Neuron (in vitro differentiated cells): ENCODE data around the gene CD74.

Experiments used
- H2AFZ ChIP-seq: one replicate; pipeline ENCODE4 v1.6.1; 2013; ENCODE audit warnings: low read depth, mild to moderate bottlenecking, inconsistent platforms, low read length, moderate library complexity
- H3K27me3 ChIP-seq: one replicate; pipeline ENCODE4 v1.6.1; 2013; ENCODE audit warnings: low read length; ENCODE audit not compliant: insufficient read depth
- H3K36me3 ChIP-seq: one replicate; pipeline ENCODE4 v1.6.1; 2013; ENCODE audit warnings: low read length; ENCODE audit not compliant: insufficient read depth
- H3K4me1 ChIP-seq: one replicate; pipeline ENCODE4 v1.6.1; 2013; ENCODE audit warnings: low read length; ENCODE audit not compliant: insufficient read depth
- H3K4me3 ChIP-seq: 2 replicates; pipeline ENCODE4 v1.5.1; 2013; ENCODE audit warnings: mild to moderate bottlenecking, low read length, moderate library complexity
- H3K9me3 ChIP-seq: one replicate; pipeline ENCODE4 v1.6.1; 2013; ENCODE audit warnings: low read length

The CD74 gene

GRCh38 chr5:150410524-150411244 lies 2.0 kb downstream of the CD74 start:
- Histone ChIP-seq H2AFZ (no peak overlapping the region), H3K36me3 (no peaks in the 10 kb centered on the region), H3K9me3 (no peaks in the 10 kb centered on the region), H3K4me1 (peaks cover 15% of the 10 kb centered on the region), H3K4me3 (no peak overlapping the region), H3K27me3 (no peaks in the 10 kb centered on the region)

- peak overlapping the region; percentile 26 for H3K4me3 ChIP-seq
- no peaks in the 10 kb centered on the region for H3K36me3 ChIP-seq
- no peaks in the 10 kb centered on the region for H3K27me3 ChIP-seq
- peak overlapping the region; percentile 47 for H2AFZ ChIP-seq
- no peaks in the 10 kb centered on the region for H3K9me3 ChIP-seq
- peaks cover 15% of the 10 kb centered on the region for H3K4me1 ChIP-seq
Measured at GRCh38 chr5:150409638-150410523, 2.8 kb downstream of the CD74 start.

GRCh38 chr5:150408231-150408943 lies 4.3 kb downstream of the CD74 start:
- no peaks in the 10 kb centered on the region for H3K9me3 ChIP-seq
- no peak overlapping the region for H3K4me3 ChIP-seq
- H3K36me3 ChIP-seq = no peaks in the 10 kb centered on the region
- H2AFZ ChIP-seq = no peak overlapping the region
- H3K4me1 ChIP-seq = peaks cover 15% of the 10 kb centered on the region
- no peaks in the 10 kb centered on the region for H3K27me3 ChIP-seq

- no peak overlapping the region for H3K4me3 ChIP-seq
- H2AFZ ChIP-seq = no peak overlapping the region
- H3K27me3 ChIP-seq = no peaks in the 10 kb centered on the region
- peaks cover 7% of the 10 kb centered on the region for H3K36me3 ChIP-seq
- H3K4me1 ChIP-seq = peaks cover 8% of the 10 kb centered on the region
- H3K9me3 ChIP-seq = no peaks in the 10 kb centered on the region
Measured at GRCh38 chr5:150407096-150407720, 5.5 kb downstream of the CD74 start.

- Histone ChIP-seq H3K9me3 (no peaks in the 10 kb centered on the region), H3K4me3 (no peak overlapping the region), H3K4me1 (peaks cover 8% of the 10 kb centered on the region), H3K36me3 (peaks cover 9% of the 10 kb centered on the region), H2AFZ (no peak overlapping the region), H3K27me3 (no peaks in the 10 kb centered on the region)
Measured at GRCh38 chr5:150406723-150407095, 6.0 kb downstream of the CD74 start.

- no peaks in the 10 kb centered on the region for H3K27me3 ChIP-seq
- no peak overlapping the region for H3K4me3 ChIP-seq
- peaks cover 8% of the 10 kb centered on the region for H3K4me1 ChIP-seq
- H3K9me3 ChIP-seq = no peaks in the 10 kb centered on the region
- H2AFZ ChIP-seq = no peak overlapping the region
- H3K36me3 ChIP-seq = peaks cover 9% of the 10 kb centered on the region
Measured at GRCh38 chr5:150406103-150406722, 6.5 kb downstream of the CD74 start.

GRCh38 chr5:150404941-150405816 lies 7.5 kb downstream of the CD74 start:
- Histone ChIP-seq H3K36me3 (peaks cover 19% of the 10 kb centered on the region), H3K27me3 (no peaks in the 10 kb centered on the region), H2AFZ (no peak overlapping the region), H3K9me3 (no peaks in the 10 kb centered on the region), H3K4me1 (peaks cover 3% of the 10 kb centered on the region), H3K4me3 (no peak overlapping the region)

- Histone ChIP-seq H3K4me1 (no peaks in the 10 kb centered on the region), H3K27me3 (no peaks in the 10 kb centered on the region), H3K9me3 (no peaks in the 10 kb centered on the region), H3K36me3 (peaks cover 26% of the 10 kb centered on the region), H2AFZ (no peak overlapping the region), H3K4me3 (no peak overlapping the region)
Measured at GRCh38 chr5:150404535-150404934, 8.2 kb downstream of the CD74 start.

- Histone ChIP-seq H3K4me3 (no peak overlapping the region), H2AFZ (no peak overlapping the region), H3K4me1 (no peaks in the 10 kb centered on the region), H3K27me3 (no peaks in the 10 kb centered on the region), H3K36me3 (peaks cover 30% of the 10 kb centered on the region), H3K9me3 (no peaks in the 10 kb centered on the region)
Measured at GRCh38 chr5:150404121-150404520, 8.6 kb downstream of the CD74 start.

- H3K9me3 ChIP-seq = no peaks in the 10 kb centered on the region
- no peaks in the 10 kb centered on the region for H3K27me3 ChIP-seq
- H3K36me3 ChIP-seq = peaks cover 42% of the 10 kb centered on the region
- H3K4me1 ChIP-seq = no peaks in the 10 kb centered on the region
- no peak overlapping the region for H2AFZ ChIP-seq
- H3K4me3 ChIP-seq = no peak overlapping the region
Measured at GRCh38 chr5:150402901-150403342, 9.8 kb downstream of the CD74 start.

GRCh38 chr5:150402229-150402773 lies 10.4 kb downstream of the CD74 start:
- Histone ChIP-seq H3K4me1 (no peaks in the 10 kb centered on the region), H3K9me3 (no peaks in the 10 kb centered on the region), H2AFZ (no peak overlapping the region), H3K36me3 (peaks cover 47% of the 10 kb centered on the region), H3K4me3 (no peak overlapping the region), H3K27me3 (no peaks in the 10 kb centered on the region)
